Loucy (cell line): ENCODE measurements around the gene WIPF2.

ENCODE experiments used
- H2AFZ ChIP-seq: fragments of 200-600 bp; sonication (generic); 2 replicates; pipeline ENCODE4 v1.6.0; 2016; ENCODE audit warnings: antibody characterized with exemption, mild to moderate bottlenecking, low read length, moderate library complexity
- H3F3A ChIP-seq: fragments of 200-600 bp; 2 replicates; pipeline ENCODE4 v1.6.0; 2016; ENCODE audit warnings: antibody characterized with exemption, low read depth, mild to moderate bottlenecking
- H3K27me3 ChIP-seq: fragments of 200-600 bp; sonication (generic); 2 replicates; pipeline ENCODE4 v1.6.1; 2014; ENCODE audit warnings: low read length, mild to moderate bottlenecking; ENCODE audit not compliant: insufficient read depth, poor library complexity, severe bottlenecking
- H3K36me3 ChIP-seq: fragments of 200-600 bp; sonication (generic); 2 replicates; pipeline ENCODE4 v1.6.1; 2016; ENCODE audit warnings: low read length; ENCODE audit not compliant: insufficient read depth
- H3K4me1 ChIP-seq: fragments of 200-600 bp; sonication (generic); 2 replicates; pipeline ENCODE4 v1.5.1; 2014; ENCODE audit warnings: low read length, mild to moderate bottlenecking; ENCODE audit not compliant: insufficient read depth, poor library complexity, severe bottlenecking
- H3K4me2 ChIP-seq: fragments of 200-600 bp; sonication (generic); 2 replicates; pipeline ENCODE4 v1.6.0; 2014; ENCODE audit warnings: antibody characterized with exemption, low read length, low read depth, mild to moderate bottlenecking; ENCODE audit not compliant: poor library complexity, severe bottlenecking
- H3K4me3 ChIP-seq: fragments of 200-600 bp; sonication (generic); 2 replicates; pipeline ENCODE4 v1.5.1; 2014; ENCODE audit warnings: low read length, mild to moderate bottlenecking, mixed read lengths; ENCODE audit not compliant: poor library complexity, severe bottlenecking
- H3K79me2 ChIP-seq: fragments of 200-600 bp; sonication (generic); 2 replicates; pipeline ENCODE4 v1.6.1; 2014; ENCODE audit warnings: low read length; ENCODE audit not compliant: insufficient read depth
- H3K9ac ChIP-seq: fragments of 200-600 bp; sonication (generic); 2 replicates; pipeline ENCODE4 v1.6.0; 2014; ENCODE audit warnings: mild to moderate bottlenecking, low read depth, low read length, moderate library complexity; ENCODE audit not compliant: poor library complexity, severe bottlenecking
- H3K9me2 ChIP-seq: fragments of 200-600 bp; sonication (generic); replicated peaks from 2 replicates; pipeline ENCODE4 v1.6.1; 2016; ENCODE audit warnings: low read depth, low read length, mixed read lengths
- H3K9me3 ChIP-seq: fragments of 200-600 bp; sonication (generic); 2 replicates; pipeline ENCODE4 v1.6.1; 2014; ENCODE audit warnings: mild to moderate bottlenecking, antibody characterized with exemption, low read length, low read depth; ENCODE audit not compliant: insufficient read depth
- H4K20me1 ChIP-seq: fragments of 200-600 bp; sonication (generic); 2 replicates; pipeline ENCODE4 v1.6.0; 2014; ENCODE audit warnings: antibody characterized with exemption, low read length, mild to moderate bottlenecking; ENCODE audit not compliant: insufficient read depth, poor library complexity, severe bottlenecking
- EZH2phosphoT487 ChIP-seq: fragments of 200-600 bp; IDR thresholded peaks from 2 replicates; pipeline ENCODE4 v1.6.1; 2018; ENCODE audit warnings: antibody characterized with exemption, mild to moderate bottlenecking, moderate library complexity, borderline replicate concordance
- TF ChIP-seq, protein P1 (sequence below): fragments of 200-600 bp; sonication (generic); conservative IDR thresholded peaks from 2 replicates; pipeline ENCODE4 v1.5.1; 2014; ENCODE audit warnings: mild to moderate bottlenecking, antibody characterized with exemption, low read length

The WIPF2 gene

DNA sequence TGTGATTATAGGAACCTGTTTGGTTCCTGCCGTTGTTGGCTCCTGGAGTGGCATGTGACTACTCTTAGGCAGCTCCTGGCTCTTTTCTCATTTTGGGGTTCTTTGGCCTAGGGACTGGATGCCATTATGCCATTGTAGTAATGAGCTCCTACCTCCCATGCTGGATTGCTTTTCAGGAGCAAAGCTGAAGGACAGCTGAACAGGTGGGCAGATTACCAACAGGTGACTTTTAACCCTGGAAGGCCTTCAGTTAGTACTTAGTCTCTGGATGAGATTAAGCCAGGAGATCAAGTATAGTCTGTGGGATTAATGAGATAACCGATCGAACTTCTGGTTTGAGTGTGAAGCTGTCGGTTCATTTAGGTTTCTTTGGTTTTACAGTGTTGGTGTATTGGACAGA, 25.2 kb downstream of the WIPF2 start:
- peaks cover 8% of the 10 kb centered on the region for H4K20me1 ChIP-seq
- peaks cover 74% of the 10 kb centered on the region; the same call in 1 of the 2 replicates for H3K79me2 ChIP-seq

DNA sequence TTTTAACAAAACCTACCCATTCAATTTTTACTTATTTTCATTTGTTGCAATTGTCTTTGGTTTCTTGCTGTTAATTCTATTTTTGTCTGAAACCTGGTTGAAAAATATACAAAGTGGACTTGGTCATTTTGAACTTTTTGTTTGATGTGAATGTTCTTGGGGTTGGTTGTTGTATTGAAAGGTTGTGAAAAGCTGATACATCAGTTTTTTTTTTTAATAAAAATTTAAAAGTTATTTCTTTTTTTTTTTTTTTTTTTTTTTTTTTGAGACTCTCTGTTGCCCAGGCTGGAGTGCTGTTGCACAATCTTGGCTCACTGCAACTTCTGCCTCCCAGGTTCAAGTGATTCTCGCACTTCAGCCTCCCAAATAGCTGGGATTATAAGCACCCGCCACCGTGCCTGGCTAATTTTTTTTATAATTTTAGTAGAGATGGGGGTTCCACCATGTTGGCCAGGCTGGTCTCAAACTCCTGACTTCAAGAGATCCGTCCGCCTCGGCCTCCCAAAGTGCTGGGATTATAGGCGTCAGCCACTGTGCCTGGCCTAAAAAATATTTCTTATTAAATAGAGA, 28.9 kb downstream of the WIPF2 start:
- Histone ChIP-seq H3K27me3 (no peaks in the 10 kb centered on the region), H3K9me3 (no peaks in the 10 kb centered on the region), H3K4me1 (no peaks in the 10 kb centered on the region), H3K9me2 (no peaks in the 10 kb centered on the region), H3K4me2 (no peak overlapping the region), H3F3A (no peaks in the 10 kb centered on the region), H3K79me2 (peaks cover 76% of the 10 kb centered on the region; the same call in 1 of the 2 replicates), H3K9ac (no peak overlapping the region), H3K36me3 (no peaks in the 10 kb centered on the region), H3K4me3 (no peak overlapping the region), H2AFZ (no peak overlapping the region), H4K20me1 (peaks cover 4% of the 10 kb centered on the region)
- no peak for TF ChIP-seq EZH2phosphoT487
- TF ChIP-seq, protein P1, sequence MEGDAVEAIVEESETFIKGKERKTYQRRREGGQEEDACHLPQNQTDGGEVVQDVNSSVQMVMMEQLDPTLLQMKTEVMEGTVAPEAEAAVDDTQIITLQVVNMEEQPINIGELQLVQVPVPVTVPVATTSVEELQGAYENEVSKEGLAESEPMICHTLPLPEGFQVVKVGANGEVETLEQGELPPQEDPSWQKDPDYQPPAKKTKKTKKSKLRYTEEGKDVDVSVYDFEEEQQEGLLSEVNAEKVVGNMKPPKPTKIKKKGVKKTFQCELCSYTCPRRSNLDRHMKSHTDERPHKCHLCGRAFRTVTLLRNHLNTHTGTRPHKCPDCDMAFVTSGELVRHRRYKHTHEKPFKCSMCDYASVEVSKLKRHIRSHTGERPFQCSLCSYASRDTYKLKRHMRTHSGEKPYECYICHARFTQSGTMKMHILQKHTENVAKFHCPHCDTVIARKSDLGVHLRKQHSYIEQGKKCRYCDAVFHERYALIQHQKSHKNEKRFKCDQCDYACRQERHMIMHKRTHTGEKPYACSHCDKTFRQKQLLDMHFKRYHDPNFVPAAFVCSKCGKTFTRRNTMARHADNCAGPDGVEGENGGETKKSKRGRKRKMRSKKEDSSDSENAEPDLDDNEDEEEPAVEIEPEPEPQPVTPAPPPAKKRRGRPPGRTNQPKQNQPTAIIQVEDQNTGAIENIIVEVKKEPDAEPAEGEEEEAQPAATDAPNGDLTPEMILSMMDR: no peak

More for the DNA sequence above, 25.2 kb downstream of the WIPF2 start:
- TF ChIP-seq EZH2phosphoT487: no peak
- H3K4me1 ChIP-seq: no peaks in the 10 kb centered on the region
- H3K36me3 ChIP-seq: no peaks in the 10 kb centered on the region
- no peak overlapping the region for H3K4me2 ChIP-seq
- H3K9me2 ChIP-seq: no peaks in the 10 kb centered on the region
- H3K9ac ChIP-seq: no peak overlapping the region
- H3K4me3 ChIP-seq: no peak overlapping the region
- H3K9me3 ChIP-seq: no peaks in the 10 kb centered on the region
- H3F3A ChIP-seq: no peaks in the 10 kb centered on the region
- no peak overlapping the region for H2AFZ ChIP-seq
- H3K27me3 ChIP-seq: no peaks in the 10 kb centered on the region

DNA sequence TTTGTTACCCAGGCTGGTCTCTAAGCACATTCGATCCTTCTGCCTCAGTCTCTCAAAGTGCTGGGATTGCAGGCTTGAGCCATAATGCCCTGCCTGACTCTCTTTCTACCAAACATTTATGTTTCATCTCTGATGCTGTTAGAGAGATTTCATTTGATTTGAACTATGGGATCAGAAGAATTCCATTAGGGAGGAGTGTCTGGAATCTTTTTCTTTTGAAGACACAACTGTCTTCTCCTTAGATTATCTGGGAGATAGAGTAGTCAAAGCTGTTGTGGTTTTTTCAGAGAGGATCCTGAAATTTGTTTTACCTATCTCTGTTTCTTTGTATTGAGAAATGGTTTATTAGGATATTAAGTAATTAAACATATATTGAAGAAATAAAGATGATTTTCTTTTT, 29.4 kb downstream of the WIPF2 start:
- Histone ChIP-seq H2AFZ (no peak overlapping the region), H3K4me2 (no peak overlapping the region), H3K9me3 (no peaks in the 10 kb centered on the region), H4K20me1 (peaks cover 4% of the 10 kb centered on the region), H3F3A (no peaks in the 10 kb centered on the region), H3K9me2 (no peaks in the 10 kb centered on the region), H3K4me3 (no peak overlapping the region), H3K36me3 (no peaks in the 10 kb centered on the region), H3K4me1 (no peaks in the 10 kb centered on the region), H3K79me2 (peaks cover 76% of the 10 kb centered on the region; the same call in 1 of the 2 replicates), H3K9ac (no peak overlapping the region), H3K27me3 (no peaks in the 10 kb centered on the region)
- TF ChIP-seq, protein P1: no peak
- no peak for TF ChIP-seq EZH2phosphoT487

DNA sequence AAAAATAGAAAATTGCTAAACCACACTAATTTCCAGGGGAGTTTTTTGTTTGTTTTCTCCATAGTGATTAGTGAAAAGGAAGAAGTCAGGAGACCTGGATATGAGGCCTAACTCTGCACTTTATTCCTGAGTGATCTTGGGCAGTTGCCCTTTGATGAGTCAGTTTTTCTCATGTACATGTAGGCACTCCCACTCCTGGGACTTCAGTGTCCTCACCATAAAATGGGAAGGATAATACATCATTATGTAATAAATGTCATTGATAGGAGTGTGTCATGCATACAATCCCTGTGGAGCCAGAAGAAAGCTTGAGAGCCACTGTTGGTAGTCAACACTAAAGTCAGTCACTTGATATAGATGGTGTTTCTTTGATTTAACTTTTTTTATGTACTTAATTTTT, 32.5 kb downstream of the WIPF2 start:
- H2AFZ ChIP-seq: no peak overlapping the region
- no peak for TF ChIP-seq EZH2phosphoT487
- TF ChIP-seq, protein P1: no peak
- H4K20me1 ChIP-seq: peaks cover 9% of the 10 kb centered on the region
- H3K9me3 ChIP-seq: no peaks in the 10 kb centered on the region
- no peak overlapping the region for H3K9ac ChIP-seq
- no peak overlapping the region for H3K4me2 ChIP-seq
- H3K4me3 ChIP-seq: no peak overlapping the region
- peaks cover 5% of the 10 kb centered on the region; the same call in 1 of the 2 replicates for H3K36me3 ChIP-seq
- H3K79me2 ChIP-seq: peaks cover 69% of the 10 kb centered on the region; the same call in 1 of the 2 replicates
- H3K27me3 ChIP-seq: no peaks in the 10 kb centered on the region
- H3K9me2 ChIP-seq: no peaks in the 10 kb centered on the region
- H3K4me1 ChIP-seq: no peaks in the 10 kb centered on the region
- H3F3A ChIP-seq: no peaks in the 10 kb centered on the region
